ENCODE data around the gene FLNA.
"Not testable (repeated sequence)": the region's sequence is repeated elsewhere in the genome, so short reads cannot be mapped to it uniquely, and the experiment has no call there.

FLNA gene

DNA sequence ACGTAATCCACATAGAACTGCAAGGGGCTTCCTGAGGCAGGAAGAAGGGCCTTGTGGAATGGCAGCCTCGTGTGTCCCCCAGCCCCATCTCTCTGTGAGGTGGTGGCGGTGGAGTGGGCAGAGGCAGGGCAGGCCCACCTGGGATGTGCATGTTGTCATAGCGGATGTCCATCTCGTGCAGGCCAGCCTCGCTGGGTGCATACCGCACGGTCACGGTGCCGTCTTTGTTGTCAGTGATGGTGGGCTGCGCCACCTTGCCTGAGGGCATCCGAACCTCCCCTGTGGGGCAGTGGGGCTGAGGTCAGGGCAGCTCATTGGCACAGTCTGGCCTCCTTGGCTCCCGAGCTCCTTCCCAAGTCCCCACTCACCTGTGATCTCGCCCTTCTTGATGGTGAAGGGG, 20.4 kb downstream of the FLNA start:
- DNase-seq (ENCODE audit: low read depth in 1 of 2, low spot score in 1 of 2), result no peak

GRCh38 chrX:154353172-154353843, 21.1 kb downstream of the FLNA start:
- no peak for DNase-seq (ENCODE audit: low read depth in 1 of 2, low spot score in 1 of 2)
- in situ Hi-C loops (cut with HindIII; ENCODE audit: low pct_unique_long_range_greater_than_20kb, low sequenced_read_pairs), result no loop called here
- no peak for TF ChIP-seq JUND (IDR thresholded peaks at IDR 0.05; ENCODE audit: low read depth)

More for the DNA sequence above, 20.4 kb downstream of the FLNA start:
- no peak for TF ChIP-seq JUND (IDR thresholded peaks at IDR 0.05; ENCODE audit: low read depth)
- in situ Hi-C loops (cut with HindIII; ENCODE audit: low pct_unique_long_range_greater_than_20kb, low sequenced_read_pairs), result no loop called here

DNA sequence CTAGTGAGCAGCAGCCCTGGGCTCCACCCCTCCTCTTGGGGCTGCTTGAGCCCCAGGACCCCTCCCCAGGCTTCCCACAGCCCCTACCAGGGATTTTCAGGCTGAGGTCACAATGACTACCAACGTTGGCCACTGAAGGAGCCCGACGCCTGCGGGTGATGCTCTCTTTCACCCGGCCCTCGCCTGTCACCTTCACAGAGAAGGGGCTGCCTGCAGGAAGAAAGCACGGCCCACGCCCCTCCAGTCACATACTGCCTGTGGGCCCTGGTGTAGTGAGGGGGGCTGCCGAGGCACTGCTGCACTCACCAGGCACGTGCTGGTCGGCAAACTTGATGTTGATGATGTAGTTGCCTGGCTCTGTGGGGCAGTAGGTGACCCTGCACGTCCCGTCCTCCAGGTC, 22.0 kb downstream of the FLNA start:
- no peak for DNase-seq (ENCODE audit: low read depth in 1 of 2, low spot score in 1 of 2)
- in situ Hi-C loops (cut with HindIII; ENCODE audit: low pct_unique_long_range_greater_than_20kb, low sequenced_read_pairs), result no loop called here
- TF ChIP-seq JUND (IDR thresholded peaks at IDR 0.05; ENCODE audit: low read depth), result no peak

- TF ChIP-seq JUND (IDR thresholded peaks at IDR 0.05; ENCODE audit: low read depth), result no peak
- no peak for DNase-seq (ENCODE audit: low read depth in 1 of 2, low spot score in 1 of 2)
- in situ Hi-C loops (cut with HindIII; ENCODE audit: low pct_unique_long_range_greater_than_20kb, low sequenced_read_pairs), result no loop called here
Observed at GRCh38 chrX:154352012-154352401, 22.4 kb downstream of the FLNA start.

DNA sequence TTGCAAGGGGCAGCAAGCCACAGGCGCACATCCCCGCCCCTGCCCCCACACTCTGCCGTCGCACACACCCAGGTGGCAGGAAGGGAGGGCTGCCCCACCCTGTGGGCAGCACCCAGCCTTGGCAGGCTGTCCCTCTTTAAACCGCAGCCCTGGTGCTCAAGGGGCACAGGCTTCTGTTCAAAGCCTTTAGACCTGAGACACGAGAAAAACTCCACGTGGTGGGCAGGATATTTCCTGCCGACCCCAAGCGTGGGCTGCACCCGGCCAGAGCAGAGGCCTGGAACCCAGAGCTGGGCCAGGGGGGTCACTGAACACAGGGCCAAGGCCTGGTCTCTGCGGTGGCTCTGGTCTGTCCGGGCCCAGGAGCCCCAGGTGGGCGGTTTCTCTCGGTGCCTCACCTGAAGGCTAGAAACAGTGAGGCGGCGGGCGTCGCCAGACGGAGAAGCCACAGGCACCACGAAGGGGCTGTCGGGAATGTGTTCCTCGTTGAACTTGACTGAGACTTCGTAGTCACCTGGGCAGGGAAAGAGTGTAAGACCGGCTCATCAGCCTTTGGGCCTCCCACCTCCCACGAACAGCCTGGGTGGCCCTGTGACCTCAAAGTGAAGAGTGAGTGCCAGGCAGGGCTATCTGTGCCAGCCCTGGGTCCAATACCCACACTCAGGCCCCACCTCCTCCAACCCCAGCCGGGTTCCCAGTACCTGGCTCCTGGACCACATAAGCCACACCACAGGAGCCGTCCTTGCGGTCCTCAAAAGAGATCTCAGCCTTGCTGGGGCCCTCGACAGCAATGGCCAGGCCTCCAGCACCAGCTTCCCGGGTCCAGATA, 23.0 kb downstream of the FLNA start:
- TF ChIP-seq JUND (IDR thresholded peaks at IDR 0.05; ENCODE audit: low read depth), result no peak
- DNase-seq (ENCODE audit: low read depth in 1 of 2, low spot score in 1 of 2), result no peak
- in situ Hi-C loops (cut with HindIII; ENCODE audit: low pct_unique_long_range_greater_than_20kb, low sequenced_read_pairs), result no loop called here

GRCh38 chrX:154350429-154351182, 23.8 kb downstream of the FLNA start:
- DNase-seq (ENCODE audit: low read depth in 1 of 2, low spot score in 1 of 2), result no peak
- no peak for TF ChIP-seq JUND (IDR thresholded peaks at IDR 0.05; ENCODE audit: low read depth)
- in situ Hi-C loops (cut with HindIII; ENCODE audit: low pct_unique_long_range_greater_than_20kb, low sequenced_read_pairs), result no loop called here

- in situ Hi-C loops (cut with HindIII; ENCODE audit: low pct_unique_long_range_greater_than_20kb, low sequenced_read_pairs), result no loop called here
- TF ChIP-seq JUND (IDR thresholded peaks at IDR 0.05; ENCODE audit: low read depth), result no peak
- no peak for DNase-seq (ENCODE audit: low read depth in 1 of 2, low spot score in 1 of 2)
Observed at GRCh38 chrX:154349979-154350378, 24.5 kb downstream of the FLNA start.

- in situ Hi-C loops (cut with HindIII; ENCODE audit: low pct_unique_long_range_greater_than_20kb, low sequenced_read_pairs), result no loop called here
- no peak for TF ChIP-seq JUND (IDR thresholded peaks at IDR 0.05; ENCODE audit: low read depth)
- no peak for DNase-seq (ENCODE audit: low read depth in 1 of 2, low spot score in 1 of 2)
Observed at GRCh38 chrX:154349359-154349935, 25.0 kb downstream of the FLNA start.

DNA sequence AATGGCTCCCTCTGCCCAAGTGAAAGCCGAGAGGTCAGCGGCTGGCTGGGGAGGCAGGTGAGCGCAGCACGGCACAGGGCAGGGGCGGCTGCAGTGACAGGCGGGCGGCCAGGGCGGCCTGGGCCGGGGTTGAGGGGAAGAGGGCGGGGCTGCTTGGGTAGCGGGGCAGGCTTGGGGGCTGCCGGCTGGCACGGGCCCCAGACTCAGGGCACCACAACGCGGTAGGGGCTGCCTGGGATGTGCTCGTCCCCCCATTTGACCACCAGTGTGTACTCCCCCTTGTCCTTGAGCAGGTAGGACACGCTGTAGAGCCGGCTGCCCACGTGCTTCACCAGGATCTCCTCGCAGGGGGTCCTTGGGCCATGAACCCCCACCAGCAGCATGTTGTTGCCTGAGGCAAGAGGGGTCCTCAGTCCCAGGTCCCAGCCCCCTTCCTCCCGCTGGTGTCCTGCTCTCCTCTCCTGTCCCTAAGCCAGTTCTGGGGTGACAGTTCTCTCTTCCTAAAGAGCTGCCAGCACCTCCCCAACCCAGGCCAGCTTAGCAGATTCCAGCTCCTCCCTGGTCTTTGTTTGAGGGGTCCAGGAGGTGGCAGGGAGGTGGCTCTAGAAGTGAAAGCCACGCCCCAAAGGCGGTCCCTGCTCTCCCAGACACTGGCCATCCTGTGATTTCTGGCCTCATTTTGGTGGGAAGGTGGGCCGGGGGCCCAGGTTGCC, 25.6 kb downstream of the FLNA start:
- no peak for DNase-seq (ENCODE audit: low read depth in 1 of 2, low spot score in 1 of 2)
- in situ Hi-C loops (cut with HindIII; ENCODE audit: low pct_unique_long_range_greater_than_20kb, low sequenced_read_pairs), result no loop called here
- no peak for TF ChIP-seq JUND (IDR thresholded peaks at IDR 0.05; ENCODE audit: low read depth)

- TF ChIP-seq JUND (IDR thresholded peaks at IDR 0.05; ENCODE audit: low read depth), result no peak
- in situ Hi-C loops (cut with HindIII; ENCODE audit: low pct_unique_long_range_greater_than_20kb, low sequenced_read_pairs), result no loop called here
Observed at GRCh38 chrX:154348114-154348531, 26.3 kb downstream of the FLNA start.

GRCh38 chrX:154343620-154344019, 30.8 kb downstream of the FLNA start:
- DNase-seq (ENCODE audit: low read depth in 1 of 2, low spot score in 1 of 2); in situ Hi-C loops (cut with HindIII; ENCODE audit: low pct_unique_long_range_greater_than_20kb, low sequenced_read_pairs): not testable (repeated sequence)

More at GRCh38 chrX:154348114-154348531, 26.3 kb downstream of the FLNA start:
- DNase-seq (ENCODE audit: low read depth in 1 of 2, low spot score in 1 of 2), result no peak

GRCh38 chrX:154343063-154343462, 31.4 kb downstream of the FLNA start:
- DNase-seq (ENCODE audit: low read depth in 1 of 2, low spot score in 1 of 2); in situ Hi-C loops (cut with HindIII; ENCODE audit: low pct_unique_long_range_greater_than_20kb, low sequenced_read_pairs): not testable (repeated sequence)

GRCh38 chrX:154341399-154342298, 32.8 kb downstream of the FLNA start:
- in situ Hi-C loops (cut with HindIII; ENCODE audit: low pct_unique_long_range_greater_than_20kb, low sequenced_read_pairs); DNase-seq (ENCODE audit: low read depth in 1 of 2, low spot score in 1 of 2): not testable (repeated sequence)

Data from T47D (cell line).